DND-41 (cell line): ENCODE results near the gene EIF4E.

Experiments used
- ATAC-seq: fragments of 200-7000 bp; cut with Tn5 transposase; 3 replicates; pipeline ENCODE4 v1.9.1; 2021; ENCODE audit warnings: low read depth; ENCODE audit not compliant: insufficient read depth
- DNase-seq: peaks from one replicate; pipeline ENCODE4 v3.0.0-alpha.2; 2020
- H2AFZ ChIP-seq: 2 replicates; pipeline ENCODE4 v1.6.0; 2012; ENCODE audit warnings: low read depth, low read length
- H3K27ac ChIP-seq: 2 replicates; pipeline ENCODE4 v1.5.1; 2012; ENCODE audit warnings: low read length, inconsistent platforms
- H3K27me3 ChIP-seq: fragments of 200-600 bp; sonication (generic); 2 replicates; pipeline ENCODE4 v1.6.0; 2012; ENCODE audit warnings: low read length, mild to moderate bottlenecking, inconsistent platforms; ENCODE audit not compliant: insufficient read depth, poor library complexity
- H3K36me3 ChIP-seq: 2 replicates; pipeline ENCODE4 v1.5.1; 2012; ENCODE audit warnings: low read length, inconsistent platforms; ENCODE audit not compliant: insufficient read depth
- H3K4me1 ChIP-seq: 2 replicates; pipeline ENCODE4 v1.5.1; 2012; ENCODE audit warnings: mild to moderate bottlenecking, low read length; ENCODE audit not compliant: insufficient read depth
- H3K4me2 ChIP-seq: 2 replicates; pipeline ENCODE4 v1.6.0; 2012; ENCODE audit warnings: mild to moderate bottlenecking, moderate library complexity, low read length, inconsistent platforms; ENCODE audit not compliant: insufficient read depth
- H3K4me3 ChIP-seq, 2 experiments: fragments of 200-600 bp in 1 of 2; shearing (Covaris generic) in 1 of 2; 2 replicates each; pipeline ENCODE4 v1.5.1; 2012 to 2016; ENCODE audit warnings: inconsistent platforms in 2 of 2, low read length in 2 of 2, mild to moderate bottlenecking in 2 of 2, low read depth in 1 of 2, moderate library complexity in 1 of 2
- H3K79me2 ChIP-seq: 2 replicates; pipeline ENCODE4 v1.6.0; 2012; ENCODE audit warnings: low read length, inconsistent platforms; ENCODE audit not compliant: insufficient read depth
- H3K9ac ChIP-seq: 2 replicates; pipeline ENCODE4 v1.6.0; 2012; ENCODE audit warnings: low read depth, mild to moderate bottlenecking, inconsistent platforms, low read length, moderate library complexity
- H3K9me3 ChIP-seq: 2 replicates; pipeline ENCODE4 v1.5.1; 2012; ENCODE audit warnings: low read length, moderate library complexity, mild to moderate bottlenecking, inconsistent platforms; ENCODE audit not compliant: insufficient read depth, severe bottlenecking
- H4K20me1 ChIP-seq: 2 replicates; pipeline ENCODE4 v1.6.0; 2012; ENCODE audit warnings: low read length; ENCODE audit not compliant: insufficient read depth
- EZH2 ChIP-seq: IDR thresholded peaks from 3 replicates; pipeline ENCODE4 v1.6.1; 2012; ENCODE audit warnings: borderline replicate concordance, low read depth, mild to moderate bottlenecking, moderate library complexity, low read length, inconsistent platforms; ENCODE audit not compliant: severe bottlenecking
- TF ChIP-seq, protein P1 (sequence below): IDR thresholded peaks from 2 replicates; pipeline ENCODE4 v1.5.1; 2012; ENCODE audit warnings: borderline replicate concordance, low read length, moderate library complexity, mild to moderate bottlenecking; ENCODE audit not compliant: poor library complexity, severe bottlenecking; ENCODE audit errors: extremely low read depth

The EIF4E gene

DNA sequence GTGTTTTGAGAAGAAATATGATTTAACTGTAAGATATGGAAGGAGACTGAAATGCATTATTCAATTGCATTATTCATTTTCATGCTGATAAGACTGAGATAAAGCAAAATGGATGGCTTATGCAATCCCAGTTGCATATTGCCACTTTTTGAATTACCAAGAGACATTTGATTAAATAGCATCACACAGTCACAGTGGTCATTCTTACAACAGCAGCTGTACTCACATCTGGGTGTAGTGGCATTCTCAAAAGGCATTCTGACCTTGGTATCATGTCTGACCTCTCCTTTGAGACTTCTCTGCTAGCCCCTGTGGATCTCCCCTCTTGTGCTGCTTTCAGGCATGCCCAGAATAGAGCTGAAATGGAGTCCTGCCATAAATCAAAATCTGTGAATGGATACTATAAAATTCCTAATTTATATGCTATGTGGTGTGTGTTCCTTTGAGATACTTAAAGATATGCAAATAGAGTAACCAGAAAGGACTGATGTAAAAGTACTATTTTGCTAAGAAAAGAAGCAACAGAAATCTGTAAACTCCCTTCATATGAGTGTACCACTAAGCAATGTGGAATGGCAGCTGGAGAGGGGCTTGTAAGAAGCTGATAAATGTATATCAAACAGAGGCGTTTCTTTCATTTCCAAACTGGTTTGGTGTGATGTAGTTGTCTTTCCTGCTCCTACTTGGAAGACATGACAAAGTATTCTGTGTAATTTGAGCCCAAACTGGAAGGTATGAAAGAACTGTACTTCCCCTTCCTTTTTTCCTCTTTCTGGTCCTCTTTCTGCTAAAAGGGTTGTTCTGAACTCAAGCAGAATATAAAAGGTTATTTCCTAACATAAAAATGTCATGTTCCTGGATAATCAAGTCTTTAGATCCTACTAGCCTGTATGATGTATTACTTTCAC is 41.2 kb upstream of the EIF4E start:
- DNase-seq (no peak), ATAC-seq (no peak)
- no peaks in the 10 kb centered on the region for H3K27me3 ChIP-seq
- H3K9ac ChIP-seq, result no peak overlapping the region
- H3K36me3 ChIP-seq, result no peaks in the 10 kb centered on the region
- H3K4me1 ChIP-seq, result no peaks in the 10 kb centered on the region
- no peak overlapping the region for H3K4me2 ChIP-seq
- H3K79me2 ChIP-seq, result no peaks in the 10 kb centered on the region
- H2AFZ ChIP-seq, result no peak overlapping the region
- H3K9me3 ChIP-seq, result no peaks in the 10 kb centered on the region
- no peaks in the 10 kb centered on the region for H4K20me1 ChIP-seq
- H3K27ac ChIP-seq, result no peak overlapping the region
- H3K4me3 ChIP-seq, result no peak overlapping the region
- TF ChIP-seq, protein P1, sequence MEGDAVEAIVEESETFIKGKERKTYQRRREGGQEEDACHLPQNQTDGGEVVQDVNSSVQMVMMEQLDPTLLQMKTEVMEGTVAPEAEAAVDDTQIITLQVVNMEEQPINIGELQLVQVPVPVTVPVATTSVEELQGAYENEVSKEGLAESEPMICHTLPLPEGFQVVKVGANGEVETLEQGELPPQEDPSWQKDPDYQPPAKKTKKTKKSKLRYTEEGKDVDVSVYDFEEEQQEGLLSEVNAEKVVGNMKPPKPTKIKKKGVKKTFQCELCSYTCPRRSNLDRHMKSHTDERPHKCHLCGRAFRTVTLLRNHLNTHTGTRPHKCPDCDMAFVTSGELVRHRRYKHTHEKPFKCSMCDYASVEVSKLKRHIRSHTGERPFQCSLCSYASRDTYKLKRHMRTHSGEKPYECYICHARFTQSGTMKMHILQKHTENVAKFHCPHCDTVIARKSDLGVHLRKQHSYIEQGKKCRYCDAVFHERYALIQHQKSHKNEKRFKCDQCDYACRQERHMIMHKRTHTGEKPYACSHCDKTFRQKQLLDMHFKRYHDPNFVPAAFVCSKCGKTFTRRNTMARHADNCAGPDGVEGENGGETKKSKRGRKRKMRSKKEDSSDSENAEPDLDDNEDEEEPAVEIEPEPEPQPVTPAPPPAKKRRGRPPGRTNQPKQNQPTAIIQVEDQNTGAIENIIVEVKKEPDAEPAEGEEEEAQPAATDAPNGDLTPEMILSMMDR, result no peak
- TF ChIP-seq EZH2, result no peak

GRCh38 chr4:98967786-98968329 is 38.9 kb upstream of the EIF4E start:
- Histone ChIP-seq H3K4me3 (no peak overlapping the region), H2AFZ (no peak overlapping the region)

GRCh38 chr4:98966926-98967325 is 38.0 kb upstream of the EIF4E start:
- Histone ChIP-seq H3K79me2 (no peaks in the 10 kb centered on the region), H3K4me2 (no peak overlapping the region), H3K36me3 (no peaks in the 10 kb centered on the region), H2AFZ (no peak overlapping the region), H4K20me1 (no peaks in the 10 kb centered on the region), H3K4me1 (no peaks in the 10 kb centered on the region), H3K27ac (no peak overlapping the region), H3K4me3 (no peak overlapping the region), H3K27me3 (no peaks in the 10 kb centered on the region), H3K9me3 (no peaks in the 10 kb centered on the region), H3K9ac (no peak overlapping the region)
- DNase-seq, result no peak
- ATAC-seq, result no peak
- TF ChIP-seq, protein P1, result no peak
- no peak for TF ChIP-seq EZH2

More at GRCh38 chr4:98967786-98968329, 38.9 kb upstream of the EIF4E start:
- Histone ChIP-seq H3K4me1 (no peaks in the 10 kb centered on the region), H3K36me3 (no peaks in the 10 kb centered on the region), H3K79me2 (no peaks in the 10 kb centered on the region), H3K27ac (no peak overlapping the region), H3K27me3 (no peaks in the 10 kb centered on the region), H3K9me3 (no peaks in the 10 kb centered on the region), H3K9ac (no peak overlapping the region), H4K20me1 (no peaks in the 10 kb centered on the region), H3K4me2 (no peak overlapping the region)
- DNase-seq, result no peak
- TF ChIP-seq EZH2, result no peak
- TF ChIP-seq, protein P1, result no peak
- ATAC-seq, result no peak
